H9 (cell line): ENCODE results near the gene CAVIN2. TPM values are rescaled to one million over a fixed set of nuclear protein-coding genes. Genes with fewer than 3 reads are reported as not detected.

Source experiments
- DNase-seq: peaks from one replicate; pipeline ENCODE4 v3.0.0-alpha.2; 2017
- H2AFZ ChIP-seq: one replicate; pipeline ENCODE4 v1.6.1; 2013; ENCODE audit warnings: mild to moderate bottlenecking, low read length, control low read depth, moderate library complexity
- H2AK5ac ChIP-seq: 2 replicates; pipeline ENCODE4 v1.6.1; 2013; ENCODE audit warnings: low read length, control low read depth, mixed read lengths; ENCODE audit not compliant: insufficient read length
- H2BK120ac ChIP-seq: one replicate; pipeline ENCODE4 v1.6.1; 2013; ENCODE audit warnings: low read depth, mild to moderate bottlenecking, low read length, control low read depth, inconsistent platforms; ENCODE audit not compliant: poor library complexity, severe bottlenecking
- H2BK12ac ChIP-seq: 2 replicates; pipeline ENCODE4 v1.6.1; 2013; ENCODE audit warnings: low read length, control low read depth, mixed read lengths, low read depth; ENCODE audit not compliant: insufficient read length
- H2BK15ac ChIP-seq: 2 replicates; pipeline ENCODE4 v1.6.1; 2013; ENCODE audit warnings: low read depth, low read length, control low read depth
- H2BK20ac ChIP-seq: one replicate; pipeline ENCODE4 v1.6.1; 2013; ENCODE audit warnings: low read depth, mild to moderate bottlenecking, low read length, control low read depth, inconsistent platforms; ENCODE audit not compliant: poor library complexity, severe bottlenecking
- H2BK5ac ChIP-seq: 2 replicates; pipeline ENCODE4 v1.6.1; 2013; ENCODE audit warnings: low read length, control low read depth, mixed read lengths; ENCODE audit not compliant: insufficient read length
- H3K14ac ChIP-seq: 2 replicates; pipeline ENCODE4 v1.6.1; 2013; ENCODE audit warnings: low read length, control low read depth; ENCODE audit not compliant: insufficient read depth
- H3K18ac ChIP-seq: 2 replicates; pipeline ENCODE4 v1.6.1; 2013; ENCODE audit warnings: low read depth, mild to moderate bottlenecking, mixed read lengths, low read length, control low read depth; ENCODE audit not compliant: insufficient read length
- H3K23ac ChIP-seq: 2 replicates; pipeline ENCODE4 v1.6.1; 2013; ENCODE audit warnings: low read length, control low read depth, mixed read lengths, low read depth; ENCODE audit not compliant: insufficient read length
- H3K23me2 ChIP-seq: 2 replicates; pipeline ENCODE4 v1.6.1; 2013; ENCODE audit warnings: low read depth, mild to moderate bottlenecking, mixed read lengths, low read length, control low read depth; ENCODE audit not compliant: insufficient read length, poor library complexity, severe bottlenecking
- H3K27ac ChIP-seq: 2 replicates; pipeline ENCODE4 v1.5.1; 2013; ENCODE audit warnings: low read length, control low read depth, mixed read lengths, low read depth; ENCODE audit not compliant: insufficient read length
- H3K27me3 ChIP-seq: 2 replicates; pipeline ENCODE4 v1.6.1; 2013; ENCODE audit warnings: low read length, control low read depth, inconsistent platforms; ENCODE audit not compliant: insufficient read depth
- H3K4ac ChIP-seq: 2 replicates; pipeline ENCODE4 v1.6.1; 2013; ENCODE audit warnings: low read depth, mild to moderate bottlenecking, control low read depth, inconsistent platforms, low read length, moderate library complexity
- H3K4me1 ChIP-seq: 2 replicates; pipeline ENCODE4 v1.6.1; 2013; ENCODE audit warnings: low read length, control low read depth, inconsistent platforms; ENCODE audit not compliant: insufficient read depth
- H3K4me2 ChIP-seq: 2 replicates; pipeline ENCODE4 v1.6.1; 2013; ENCODE audit warnings: low read length, control low read depth, mixed read lengths; ENCODE audit not compliant: insufficient read length, insufficient read depth
- H3K56ac ChIP-seq: 2 replicates; pipeline ENCODE4 v1.6.1; 2013; ENCODE audit warnings: low read depth, mild to moderate bottlenecking, mixed read lengths, low read length, control low read depth; ENCODE audit not compliant: insufficient read length
- H3K79me1 ChIP-seq: 2 replicates; pipeline ENCODE4 v1.6.1; 2013; ENCODE audit warnings: low read depth, mild to moderate bottlenecking, moderate library complexity, low read length, control low read depth, inconsistent platforms; ENCODE audit not compliant: insufficient read depth, poor library complexity, severe bottlenecking
- H3K79me2 ChIP-seq: 2 replicates; pipeline ENCODE4 v1.6.1; 2013; ENCODE audit warnings: low read length, control low read depth, inconsistent platforms; ENCODE audit not compliant: insufficient read depth
- H3K9ac ChIP-seq: 2 replicates; pipeline ENCODE4 v1.6.1; 2013; ENCODE audit warnings: low read length, control low read depth, mixed read lengths; ENCODE audit not compliant: insufficient read length; ENCODE audit errors: extremely low read depth
- H3K9me3 ChIP-seq: one replicate; pipeline ENCODE4 v1.6.1; 2013; ENCODE audit warnings: low read depth, low read length, inconsistent platforms; ENCODE audit not compliant: control insufficient read depth
- H3T11ph ChIP-seq: one replicate; pipeline ENCODE4 v1.6.1; 2013; ENCODE audit warnings: mild to moderate bottlenecking, low read length, control low read depth, inconsistent platforms
- H4K20me1 ChIP-seq: one replicate; pipeline ENCODE4 v1.6.1; 2013; ENCODE audit not compliant: control insufficient read depth, insufficient read length, insufficient read depth
- H4K5ac ChIP-seq: 2 replicates; pipeline ENCODE4 v1.6.1; 2013; ENCODE audit warnings: low read depth, mild to moderate bottlenecking, mixed read lengths, low read length, control low read depth; ENCODE audit not compliant: insufficient read length
- H4K8ac ChIP-seq: replicated peaks from 2 replicates; pipeline ENCODE4 v1.6.1; 2013; ENCODE audit warnings: low read length, control low read depth, mixed read lengths, low read depth; ENCODE audit not compliant: insufficient read length
- H4K91ac ChIP-seq: 2 replicates; pipeline ENCODE4 v1.6.1; 2013; ENCODE audit warnings: low read depth, mild to moderate bottlenecking, moderate library complexity, mixed read lengths, low read length, control low read depth; ENCODE audit not compliant: insufficient read length
- H3K27ac Mint-ChIP-seq, 3 experiments: 2 replicates in 2 of 3; 3 replicates in 1 of 3; pipeline ENCODE4 v1.8.0; 2020 to 2021; ENCODE audit warnings: mixed read lengths in 3 of 3, mild to moderate bottlenecking in 1 of 3, moderate library complexity in 1 of 3
- H3K27me3 Mint-ChIP-seq: 2 replicates; pipeline ENCODE4 v1.8.0; 2021; ENCODE audit warnings: low read depth, mild to moderate bottlenecking, moderate library complexity, mixed read lengths
- H3K36me3 Mint-ChIP-seq, 3 experiments: 2 replicates in 2 of 3; 3 replicates in 1 of 3; pipeline ENCODE4 v1.8.0; 2020 to 2021; ENCODE audit warnings: low read depth in 3 of 3, mixed read lengths in 3 of 3; ENCODE audit not compliant: insufficient read depth in 1 of 3
- H3K4me1 Mint-ChIP-seq, 2 experiments: 2 replicates each; pipeline ENCODE4 v1.8.0; 2020; ENCODE audit warnings: mixed read lengths in 2 of 2
- H3K4me3 Mint-ChIP-seq, 2 experiments: 2 replicates in 1 of 2; 3 replicates in 1 of 2; pipeline ENCODE4 v1.8.0; 2020 to 2021; ENCODE audit warnings: mild to moderate bottlenecking in 2 of 2, mixed read lengths in 2 of 2, moderate library complexity in 1 of 2
- H3K9me3 Mint-ChIP-seq, 2 experiments: 2 replicates in 1 of 2; 3 replicates in 1 of 2; pipeline ENCODE4 v1.8.0; 2020; ENCODE audit warnings: mild to moderate bottlenecking in 2 of 2, mixed read lengths in 2 of 2, moderate library complexity in 1 of 2
- CTCF ChIP-seq: fragments of 200-600 bp; sonication (generic); conservative IDR thresholded peaks from 3 replicates; pipeline ENCODE4 v1.8.0; 2021; ENCODE audit warnings: antibody characterized with exemption, mild to moderate bottlenecking
- WGBS: extraction: QIAGEN DNeasy Blood & Tissue Kit; methylation state at CpG from one replicate; pipeline ENCODE4 v1.1.7; 2013; ENCODE audit warnings: missing lambda C conversion rate, low lambda C conversion rate, mixed read lengths; ENCODE audit not compliant: insufficient read length; ENCODE audit errors: extremely low coverage; 5-methylcytosine and 5-hydroxymethylcytosine counted together
- total RNA-seq: library from RNA; stranded (reverse); gene quantifications from 2 replicates; pipeline ENCODE4 v1.2.1, GENCODE V29; 2021

The CAVIN2 gene
- total RNA-seq, 1 experiment from 2014 or later = not detected

DNA sequence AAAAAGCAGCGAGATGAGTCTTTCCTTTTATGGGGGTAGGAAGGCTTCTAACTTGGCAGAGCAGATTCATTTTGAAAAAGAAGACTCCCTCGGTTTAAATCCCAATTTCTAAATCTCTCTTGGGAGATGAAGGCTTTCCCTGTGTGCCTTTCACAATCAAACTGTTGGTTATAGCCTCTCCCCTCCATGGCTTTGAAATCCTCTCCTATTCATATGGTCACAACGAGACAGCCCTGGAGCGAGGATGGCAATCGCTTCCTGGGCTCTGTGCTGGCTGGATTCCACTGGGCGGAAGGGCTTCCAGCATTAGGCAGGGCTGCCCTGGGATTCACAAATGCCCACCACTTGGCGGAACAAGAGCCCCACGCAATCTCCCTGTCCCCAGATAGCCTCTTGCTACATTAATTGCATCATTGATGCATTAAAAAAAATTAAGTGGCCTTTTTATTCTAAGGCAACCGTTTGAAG, 1.6 kb downstream of the CAVIN2 start:
- H2AK5ac ChIP-seq = no peak overlapping the region
- no peak overlapping the region for H3K14ac ChIP-seq
- H3K36me3 Mint-ChIP-seq = no peaks in the 10 kb centered on the region; a peak in 2 of 7 replicates
- H3K27ac Mint-ChIP-seq = 0 out of 7 replicates have a peak overlapping the region, but pooled peaks of 1 of the 3 experiments have one; percentile 55
- H2BK120ac ChIP-seq = no peak overlapping the region
- no peak overlapping the region for H4K8ac ChIP-seq
- no peaks in the 10 kb centered on the region for H4K20me1 ChIP-seq
- no peak overlapping the region for H3T11ph ChIP-seq
- H2BK20ac ChIP-seq = no peak overlapping the region
- H2BK15ac ChIP-seq = no peak overlapping the region
- H3K4ac ChIP-seq = no peak overlapping the region
- H3K4me1 Mint-ChIP-seq = peaks cover 42 to 43% of the 10 kb centered on the region in 2 experiments
- no peak overlapping the region for H2BK5ac ChIP-seq
- H3K27me3 ChIP-seq = no peaks in the 10 kb centered on the region
- H4K5ac ChIP-seq = no peak overlapping the region
- no peaks in the 10 kb centered on the region for H3K79me1 ChIP-seq
- no peak overlapping the region for H3K27ac ChIP-seq
- H2AFZ ChIP-seq = no peak overlapping the region
- H2BK12ac ChIP-seq = no peak overlapping the region
- H3K4me2 ChIP-seq = no peak overlapping the region
- H3K9me3 Mint-ChIP-seq = no peaks in the 10 kb centered on the region
- no peaks in the 10 kb centered on the region for H3K9me3 ChIP-seq
- no peak overlapping the region for H4K91ac ChIP-seq
- no peak overlapping the region for H3K56ac ChIP-seq
- no peak overlapping the region for H3K18ac ChIP-seq
- no CpG with 5 or more reads among the region's 9 CpGs for WGBS
- H3K23ac ChIP-seq = no peak overlapping the region
- DNase-seq = peak; percentile 51
- TF ChIP-seq CTCF = no peak
- peaks cover 4% of the 10 kb centered on the region; the same call in 1 of the 2 replicates for H3K4me1 ChIP-seq
- no peak overlapping the region; a peak in 1 of 5 replicates for H3K4me3 Mint-ChIP-seq
- no peaks in the 10 kb centered on the region for H3K79me2 ChIP-seq
- no peak overlapping the region for H3K9ac ChIP-seq
- no peaks in the 10 kb centered on the region for H3K23me2 ChIP-seq
- H3K27me3 Mint-ChIP-seq = no peaks in the 10 kb centered on the region; the same call in 1 of the 2 replicates
